HUES64 (cell line): ENCODE data around the gene RETREG1.

Experiments
- H3K27ac ChIP-seq: 2 replicates; pipeline ENCODE4 v1.7.0; 2013; ENCODE audit warnings: low read depth, low read length, inconsistent platforms
- H3K27me3 ChIP-seq: 2 replicates; pipeline ENCODE4 v1.6.1; 2013; ENCODE audit warnings: mild to moderate bottlenecking, low read length; ENCODE audit not compliant: insufficient read depth
- H3K36me3 ChIP-seq: 2 replicates; pipeline ENCODE4 v1.6.1; 2013; ENCODE audit warnings: mild to moderate bottlenecking, low read length; ENCODE audit not compliant: insufficient read depth
- H3K4me1 ChIP-seq: 2 replicates; pipeline ENCODE4 v1.6.1; 2013; ENCODE audit warnings: mild to moderate bottlenecking, low read length, moderate library complexity; ENCODE audit not compliant: insufficient read depth
- H3K4me3 ChIP-seq: 2 replicates; pipeline ENCODE4 v1.5.1; 2013; ENCODE audit warnings: mild to moderate bottlenecking, low read length, moderate library complexity
- H3K9ac ChIP-seq: 2 replicates; pipeline ENCODE4 v1.6.1; 2013; ENCODE audit warnings: mild to moderate bottlenecking, low read depth, low read length
- H3K9me3 ChIP-seq: 2 replicates; pipeline ENCODE4 v1.6.1; 2013; ENCODE audit warnings: low read depth, low read length; ENCODE audit not compliant: insufficient read depth
- WGBS: fragments of 150-250, 120-280 bp; methylation state at CpG from one replicate; pipeline ENCODE4 v1.1.7; 2013; ENCODE audit warnings: missing lambda C conversion rate; 5-methylcytosine and 5-hydroxymethylcytosine counted together

The RETREG1 gene

DNA sequence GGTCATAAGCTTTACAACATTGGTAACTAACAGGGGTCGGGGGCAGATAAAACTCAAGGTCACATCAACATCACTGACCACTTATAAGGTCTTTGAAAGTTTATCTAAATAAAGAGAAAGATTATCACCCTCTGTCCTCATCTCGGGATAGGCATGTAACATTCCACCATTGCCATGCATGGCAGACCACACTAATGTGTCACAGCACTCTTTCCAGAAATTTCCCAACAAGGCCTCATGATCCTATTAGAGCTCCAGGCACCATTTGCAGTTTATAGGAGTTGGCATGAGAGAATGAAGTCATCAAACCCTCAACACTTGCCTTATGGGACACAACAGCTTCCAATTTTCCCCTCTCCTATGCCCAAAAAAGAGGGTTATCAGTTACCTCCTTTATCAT, 119.3 kb downstream of the RETREG1 start:
- Histone ChIP-seq H3K4me1 (no peaks in the 10 kb centered on the region), H3K9me3 (peaks cover 24% of the 10 kb centered on the region)
- 94% methylated on average over 2 of the region's 2 CpGs for WGBS

DNA sequence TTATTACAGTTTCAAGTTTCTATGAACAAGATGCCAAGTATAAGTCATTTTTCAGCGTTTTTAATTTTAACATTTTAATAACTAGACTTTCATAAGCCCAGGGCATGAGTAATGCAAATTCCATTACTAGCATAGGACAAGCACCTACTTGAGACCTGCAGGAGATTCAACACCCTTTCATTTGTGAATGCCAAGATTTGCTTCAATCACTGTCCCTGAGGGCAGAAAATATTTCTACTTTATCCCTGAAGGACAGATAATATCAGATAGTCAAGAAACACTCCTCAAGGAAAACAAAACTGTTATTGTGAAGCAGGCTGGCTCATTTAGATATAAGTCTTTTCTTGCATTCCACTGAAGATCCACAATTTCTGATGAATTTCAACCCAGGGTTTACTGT, 123.5 kb downstream of the RETREG1 start:
- H3K4me3 ChIP-seq = no peak overlapping the region

More for the DNA sequence above, 119.3 kb downstream of the RETREG1 start:
- Histone ChIP-seq H3K27ac (no peak overlapping the region), H3K4me3 (no peak overlapping the region), H3K36me3 (no peaks in the 10 kb centered on the region), H3K27me3 (no peaks in the 10 kb centered on the region), H3K9ac (no peak overlapping the region)

DNA sequence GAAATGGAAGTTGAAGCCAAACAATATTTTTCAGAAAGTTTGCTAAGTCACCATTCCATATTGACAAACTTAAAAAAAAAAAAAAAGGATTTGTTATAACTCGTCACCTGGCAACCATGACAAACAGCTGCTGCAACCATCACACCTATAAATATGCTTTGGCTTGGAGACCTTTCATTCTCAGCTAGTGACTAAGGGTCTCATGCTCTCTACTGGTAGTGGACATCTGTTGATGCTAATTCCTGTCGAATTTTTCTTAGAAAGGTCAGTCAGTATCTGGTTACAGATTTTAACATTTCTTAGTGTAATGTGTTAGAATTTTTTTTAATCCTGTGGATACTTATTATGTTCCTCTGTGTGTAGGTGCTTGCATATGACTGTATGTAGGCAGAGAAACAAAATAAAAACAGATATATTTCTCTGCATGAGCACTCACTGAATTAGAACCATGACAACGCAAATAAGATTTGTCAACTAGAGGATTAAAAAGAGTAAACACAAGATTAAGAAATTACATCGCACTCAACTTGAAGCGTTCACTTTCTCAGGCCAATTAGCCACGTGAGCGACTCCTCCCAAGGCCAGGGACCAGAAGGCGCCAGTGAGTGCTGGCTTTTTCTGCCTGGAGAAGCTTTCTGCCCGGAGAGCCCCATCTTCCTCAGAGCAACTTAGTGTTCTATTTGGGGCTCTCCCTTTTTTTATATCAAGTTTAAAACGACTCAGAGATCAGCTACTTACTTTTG, 124.2 kb downstream of the RETREG1 start:
- WGBS = 86% methylated on average over 10 of the region's 10 CpGs
- no peak overlapping the region for H3K9ac ChIP-seq
- no peaks in the 10 kb centered on the region for H3K36me3 ChIP-seq
- H3K4me3 ChIP-seq = no peak overlapping the region
- no peak overlapping the region for H3K27ac ChIP-seq
- H3K27me3 ChIP-seq = no peaks in the 10 kb centered on the region
- H3K9me3 ChIP-seq = peaks cover 24% of the 10 kb centered on the region
- H3K4me1 ChIP-seq = no peaks in the 10 kb centered on the region

More for the DNA sequence above, 123.5 kb downstream of the RETREG1 start:
- Histone ChIP-seq H3K27me3 (no peaks in the 10 kb centered on the region), H3K36me3 (no peaks in the 10 kb centered on the region), H3K4me1 (no peaks in the 10 kb centered on the region), H3K27ac (no peak overlapping the region), H3K9ac (no peak overlapping the region), H3K9me3 (peaks cover 24% of the 10 kb centered on the region)
- WGBS = 89% methylated on average over 1 of the region's 1 CpG

DNA sequence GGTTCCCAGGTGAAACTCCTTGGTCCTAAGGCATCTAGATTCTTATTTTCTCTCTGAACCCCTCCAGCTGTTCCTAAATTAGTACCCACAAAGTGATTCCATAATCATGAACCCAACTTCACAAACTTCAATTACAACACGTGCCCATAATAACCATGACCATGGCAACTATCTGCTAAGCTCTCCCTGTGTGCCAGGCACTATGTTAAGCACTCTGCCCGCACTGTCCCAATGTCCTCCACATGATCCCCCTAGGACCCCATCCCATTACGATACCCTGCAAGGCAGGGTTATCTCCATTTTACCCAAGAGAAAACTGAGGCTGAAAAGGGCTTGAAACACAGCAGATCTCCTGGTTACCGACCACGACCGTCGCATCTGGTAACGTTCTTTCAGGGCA, 125.9 kb downstream of the RETREG1 start:
- Histone ChIP-seq H3K27ac (no peak overlapping the region), H3K9ac (no peak overlapping the region), H3K4me1 (no peaks in the 10 kb centered on the region), H3K9me3 (peaks cover 17% of the 10 kb centered on the region), H3K36me3 (no peaks in the 10 kb centered on the region), H3K4me3 (no peak overlapping the region), H3K27me3 (no peaks in the 10 kb centered on the region)
- 94% methylated on average over 8 of the region's 8 CpGs for WGBS

DNA sequence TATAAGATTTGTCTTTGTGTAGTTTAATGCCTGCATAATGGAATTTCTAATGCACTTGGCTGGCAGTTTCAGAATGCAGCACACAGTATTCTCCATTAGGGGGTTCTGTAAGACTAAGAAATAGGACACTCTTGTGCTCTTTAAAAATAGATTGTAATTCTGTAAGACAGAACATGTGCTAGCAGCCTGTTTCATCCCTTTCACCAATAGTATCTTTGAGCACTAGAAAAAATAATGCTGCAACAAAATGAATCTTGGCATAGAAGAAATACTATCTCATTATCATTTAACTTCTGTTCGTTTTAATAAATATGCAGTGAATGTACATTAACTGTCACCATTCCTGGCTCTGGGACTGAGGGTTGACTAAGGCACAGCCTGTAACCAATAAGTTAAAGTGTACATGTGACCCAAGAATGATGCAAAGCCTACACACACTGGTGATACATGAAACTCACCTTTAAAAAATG, 127.4 kb downstream of the RETREG1 start:
- H3K27ac ChIP-seq = no peak overlapping the region
- 0 out of 2 replicates have a peak, but pooled peaks cover 3% of the 10 kb centered on the region for H3K9me3 ChIP-seq
- no peaks in the 10 kb centered on the region for H3K27me3 ChIP-seq
- no peaks in the 10 kb centered on the region for H3K4me1 ChIP-seq
- no peak overlapping the region for H3K4me3 ChIP-seq
- 83% methylated on average over 1 of the region's 1 CpG for WGBS
- no peak overlapping the region for H3K9ac ChIP-seq
- no peaks in the 10 kb centered on the region for H3K36me3 ChIP-seq

DNA sequence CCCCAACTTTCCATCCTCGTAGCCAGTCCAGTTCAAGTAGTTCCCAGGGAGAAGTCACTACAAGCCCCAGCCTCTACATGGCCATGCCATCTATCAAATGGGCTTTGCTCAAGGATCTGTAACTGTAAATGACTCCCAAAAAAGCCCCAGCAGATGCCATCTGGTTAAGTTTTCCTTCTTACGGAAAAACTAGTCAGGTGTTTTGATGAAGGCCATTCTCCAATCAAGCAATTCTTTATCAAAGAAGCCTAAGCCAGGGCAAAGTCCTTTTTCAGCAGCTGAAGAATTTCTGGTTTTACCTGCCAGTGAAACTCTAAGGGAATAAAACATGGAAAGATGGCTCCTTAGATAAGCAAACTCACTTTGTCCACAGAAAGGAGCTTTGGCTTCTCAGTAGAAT, 129.3 kb downstream of the RETREG1 start:
- no peaks in the 10 kb centered on the region for H3K36me3 ChIP-seq
- WGBS = 98% methylated on average over 2 of the region's 2 CpGs
- H3K9ac ChIP-seq = no peak overlapping the region
- H3K9me3 ChIP-seq = no peaks in the 10 kb centered on the region
- H3K27me3 ChIP-seq = no peaks in the 10 kb centered on the region
- H3K4me3 ChIP-seq = no peak overlapping the region
- no peaks in the 10 kb centered on the region for H3K4me1 ChIP-seq
- H3K27ac ChIP-seq = no peak overlapping the region

DNA sequence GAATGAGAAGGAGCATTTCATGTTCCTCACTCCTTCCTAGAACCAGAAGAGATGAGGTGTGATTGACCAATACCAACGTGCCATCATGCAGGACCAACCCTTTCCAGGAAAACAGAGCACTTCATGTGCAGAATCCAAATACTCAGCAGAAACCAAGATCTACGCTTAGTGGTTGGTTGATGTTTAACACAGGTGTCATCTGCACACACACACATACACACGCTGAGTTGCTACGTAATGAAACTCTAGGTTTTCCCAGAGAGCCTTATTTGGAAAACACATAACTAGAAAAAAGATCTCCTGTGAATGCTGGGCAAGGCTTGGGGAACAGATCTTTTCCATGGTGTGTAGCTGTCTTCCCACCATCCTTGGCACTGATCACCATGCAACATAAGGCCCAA, 130.1 kb downstream of the RETREG1 start:
- Histone ChIP-seq H3K27me3 (no peaks in the 10 kb centered on the region), H3K4me1 (no peaks in the 10 kb centered on the region), H3K4me3 (no peak overlapping the region), H3K27ac (no peak overlapping the region), H3K9ac (no peak overlapping the region), H3K36me3 (no peaks in the 10 kb centered on the region), H3K9me3 (no peaks in the 10 kb centered on the region)
- WGBS = 93% methylated on average over 4 of the region's 4 CpGs

DNA sequence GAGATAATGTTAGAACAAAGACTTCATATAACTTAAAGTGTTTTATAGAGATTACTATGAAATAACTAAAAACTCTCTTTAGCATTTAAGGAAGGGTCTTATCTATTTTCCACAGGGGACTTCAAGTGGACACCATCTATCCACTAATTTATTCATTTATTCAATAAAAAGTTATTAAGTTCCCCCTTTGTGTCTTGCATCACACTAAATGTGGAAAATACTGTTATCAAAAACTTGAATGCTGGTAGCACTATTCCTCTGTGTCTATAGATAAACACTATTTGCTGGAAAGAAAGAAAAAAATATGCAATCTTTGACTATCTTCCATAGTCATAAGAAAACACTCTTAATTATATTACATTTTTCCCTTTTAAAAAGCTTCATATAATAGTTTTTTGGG, 131.1 kb downstream of the RETREG1 start:
- Histone ChIP-seq H3K27ac (no peak overlapping the region), H3K4me3 (no peak overlapping the region), H3K9ac (no peak overlapping the region), H3K4me1 (no peaks in the 10 kb centered on the region), H3K9me3 (no peaks in the 10 kb centered on the region), H3K36me3 (no peaks in the 10 kb centered on the region), H3K27me3 (no peaks in the 10 kb centered on the region)

DNA sequence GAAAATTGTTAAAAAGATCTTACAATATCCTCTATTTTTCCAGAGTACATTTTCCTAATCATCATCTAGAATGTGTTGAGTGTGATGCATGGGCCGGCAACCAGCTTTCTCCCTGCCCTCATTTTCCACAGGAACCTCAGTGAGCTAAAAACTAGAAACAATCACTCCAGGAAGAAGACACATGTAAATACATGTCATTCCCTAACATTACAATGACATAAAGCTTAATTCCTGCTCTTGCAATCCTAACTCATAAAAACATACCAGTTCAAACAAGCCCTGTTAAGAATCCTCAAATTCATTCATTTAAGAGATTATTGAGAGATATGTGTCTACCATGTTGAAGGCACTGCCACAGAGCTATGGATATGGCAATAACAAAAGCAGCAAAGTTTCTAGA, 132.7 kb downstream of the RETREG1 start:
- WGBS = 89% methylated on average over 1 of the region's 1 CpG
- no peaks in the 10 kb centered on the region for H3K36me3 ChIP-seq
- H3K27me3 ChIP-seq = no peaks in the 10 kb centered on the region
- no peak overlapping the region for H3K9ac ChIP-seq
- H3K9me3 ChIP-seq = no peaks in the 10 kb centered on the region
- H3K4me3 ChIP-seq = no peak overlapping the region
- no peak overlapping the region for H3K27ac ChIP-seq
- no peaks in the 10 kb centered on the region for H3K4me1 ChIP-seq

DNA sequence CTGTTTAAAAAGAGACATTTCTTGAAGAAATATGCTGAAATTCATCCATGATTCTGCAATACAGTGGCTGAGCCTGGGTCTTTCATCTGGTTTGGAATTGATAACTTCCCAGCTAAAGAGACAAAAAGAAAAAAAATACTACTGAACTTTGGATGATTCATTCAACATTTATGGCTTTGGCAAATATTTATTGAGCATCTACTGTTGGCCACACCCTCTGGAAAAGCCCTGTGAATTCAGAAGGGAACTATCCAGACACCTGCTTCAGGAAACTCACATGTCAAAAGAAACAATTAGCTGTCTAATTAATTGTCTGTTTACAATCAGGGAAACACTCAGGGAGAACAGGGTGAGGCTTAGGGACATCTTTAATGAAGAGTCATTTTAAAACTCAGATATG, 133.4 kb downstream of the RETREG1 start:
- Histone ChIP-seq H3K4me1 (no peaks in the 10 kb centered on the region), H3K36me3 (no peaks in the 10 kb centered on the region), H3K9me3 (no peaks in the 10 kb centered on the region), H3K9ac (no peak overlapping the region), H3K27ac (no peak overlapping the region), H3K27me3 (no peaks in the 10 kb centered on the region), H3K4me3 (no peak overlapping the region)

DNA sequence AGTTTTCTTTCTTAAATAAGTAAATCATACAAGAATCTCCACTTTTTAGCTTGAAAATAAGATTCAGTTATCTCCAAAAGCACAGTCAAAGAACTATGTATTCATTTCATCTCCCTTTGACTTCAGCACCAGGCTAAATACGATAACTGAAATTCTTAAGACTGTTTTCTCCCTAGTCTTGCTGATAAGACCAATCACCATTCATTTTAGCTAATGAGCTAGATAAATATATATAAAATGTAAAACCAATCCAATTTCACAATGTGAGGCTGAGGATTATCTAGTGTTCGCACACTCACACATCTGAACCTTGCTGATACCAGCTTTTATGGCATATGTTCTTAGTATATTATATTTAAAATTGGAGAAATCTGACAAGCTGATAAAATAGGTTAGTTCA, 133.9 kb downstream of the RETREG1 start:
- Histone ChIP-seq H3K27me3 (no peaks in the 10 kb centered on the region), H3K4me1 (no peaks in the 10 kb centered on the region), H3K9ac (no peak overlapping the region), H3K4me3 (no peak overlapping the region), H3K27ac (no peak overlapping the region), H3K9me3 (no peaks in the 10 kb centered on the region), H3K36me3 (no peaks in the 10 kb centered on the region)
- WGBS = 91% methylated on average over 1 of the region's 2 CpGs
